Measurements from ENCODE around the gene DISC1.

GRCh38 chr1:231666937-231667608, 40.5 kb downstream of the DISC1 start:
- no peak for TF ChIP-seq POLR2AphosphoS5 (IDR thresholded peaks at IDR 0.05)
- no peak for TF ChIP-seq CTCF (IDR thresholded peaks at IDR 0.05)
- no peak for TF ChIP-seq POLR2A (IDR thresholded peaks at IDR 0.05)
